ENCODE measurements around the gene PRDM13.
A peak's percentile ranks its signal among the peaks of the same experiment; 100 is the strongest.
"Not testable (repeated sequence)": the region's sequence is repeated elsewhere in the genome, so short reads cannot be mapped to it uniquely, and the experiment has no call there.

Gene PRDM13

GRCh38 chr6:99606656-99607415 is at the start of gene PRDM13:
PRDM13 (plus strand) TSS chr6:99606833; CDS start chr6:99607035, 202 bp downstream.
- DNase-seq (ENCODE audit: low spot score): no peak

GRCh38 chr6:99559057-99559456 is 47.6 kb upstream of the PRDM13 start:
- DNase-seq (ENCODE audit: low spot score): no peak

DNA sequence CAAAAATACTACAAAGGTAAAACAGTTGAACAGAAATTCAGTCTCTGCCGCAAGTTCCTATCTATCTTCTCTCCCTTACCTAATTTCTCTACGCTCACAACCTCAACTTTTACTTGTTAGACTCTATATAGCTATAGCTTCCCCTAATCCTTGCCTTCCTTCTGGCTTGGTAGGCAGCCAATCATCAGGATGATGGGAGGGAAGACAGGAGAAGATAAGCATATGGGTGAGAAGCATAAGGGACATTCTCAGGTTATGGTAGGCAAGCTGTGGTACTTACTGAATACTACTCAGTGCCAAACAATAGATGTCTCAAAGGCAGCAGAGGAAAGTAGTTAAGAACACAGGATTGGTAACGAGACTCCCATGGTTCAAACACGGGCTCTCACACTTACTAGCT is 46.0 kb upstream of the PRDM13 start:
- DNase-seq (ENCODE audit: low spot score): no peak

GRCh38 chr6:99563056-99563723 is 43.4 kb upstream of the PRDM13 start:
- DNase-seq (ENCODE audit: low spot score): no peak

DNA sequence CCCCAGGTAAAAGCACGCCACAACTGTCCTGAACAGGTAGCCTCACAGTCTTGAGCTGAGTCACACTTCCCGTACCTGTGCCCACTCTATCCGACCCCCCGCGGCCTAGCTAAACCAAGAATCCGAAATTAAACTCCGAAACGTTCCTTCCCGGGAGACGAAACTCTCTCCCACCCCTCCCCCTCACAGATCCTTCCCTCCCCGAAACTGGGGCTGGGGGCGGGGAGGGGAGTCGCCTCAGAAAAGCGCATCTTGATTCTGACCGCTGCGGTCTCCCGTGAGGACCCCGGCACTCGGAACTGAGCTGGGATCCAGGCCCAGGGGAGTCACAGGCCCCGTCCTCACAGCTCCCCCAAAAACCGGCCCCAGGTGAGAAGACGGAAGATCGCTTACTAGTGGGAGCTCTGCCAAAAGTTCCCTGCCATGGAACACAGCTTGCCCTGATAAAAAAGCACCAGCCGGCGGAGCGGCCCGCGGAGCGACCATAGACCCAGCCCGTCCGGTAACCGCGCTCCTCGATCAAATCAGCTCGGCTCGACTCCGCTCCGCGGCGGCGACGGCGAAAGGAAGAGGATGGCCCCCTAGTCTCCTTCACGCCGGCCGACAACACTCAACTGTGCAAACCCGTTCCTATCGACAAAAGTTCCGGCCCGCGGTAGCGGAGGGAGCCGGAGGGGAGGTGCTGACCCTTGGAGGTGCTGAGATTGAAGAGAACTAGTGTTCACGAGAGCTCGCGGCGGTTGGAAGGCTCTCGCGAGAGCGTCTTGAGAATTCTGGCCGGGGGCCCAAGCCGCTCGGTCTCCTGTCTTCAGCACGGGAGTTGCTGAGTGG is 38.3 kb upstream of the PRDM13 start, which contains the start of gene CCNC:
Gene CCNC (minus strand): TSS at position 558 of the 831 bp plus-strand sequence. CDS start 133 bp downstream, at position 425.
- peak; percentile 68 for DNase-seq (ENCODE audit: low spot score)

- DNase-seq (ENCODE audit: low spot score): no peak
These were observed 32.5 kb upstream of the PRDM13 start for GRCh38 chr6:99573980-99574617.

- no peak for DNase-seq (ENCODE audit: low spot score)
These were observed 30.9 kb upstream of the PRDM13 start for GRCh38 chr6:99575544-99576227.

GRCh38 chr6:99579781-99580180 is 26.9 kb upstream of the PRDM13 start:
- DNase-seq (ENCODE audit: low spot score): no peak

DNA sequence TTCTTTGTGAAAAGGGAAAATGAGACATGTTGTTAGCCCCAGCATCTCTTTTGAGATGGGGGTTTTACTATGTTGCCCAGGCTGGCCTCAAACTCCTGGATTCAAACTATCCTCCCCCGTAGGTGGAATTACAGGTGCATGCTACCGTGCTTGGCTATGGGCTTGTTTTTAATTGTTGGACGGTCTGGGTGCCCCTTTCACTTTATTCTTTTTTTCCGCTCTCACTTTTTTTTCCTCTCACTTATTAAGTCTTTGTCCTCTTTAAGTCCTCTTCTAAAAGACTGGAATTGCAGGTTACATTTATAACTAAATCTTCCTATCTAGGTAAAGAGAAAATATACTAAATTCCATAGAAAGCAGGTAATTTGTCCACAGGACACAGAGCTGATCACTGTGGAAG is 18.8 kb upstream of the PRDM13 start:
- no peak for DNase-seq (ENCODE audit: low spot score)

GRCh38 chr6:99588618-99589289 is 17.9 kb upstream of the PRDM13 start:
- no peak for DNase-seq (ENCODE audit: low spot score)

DNA sequence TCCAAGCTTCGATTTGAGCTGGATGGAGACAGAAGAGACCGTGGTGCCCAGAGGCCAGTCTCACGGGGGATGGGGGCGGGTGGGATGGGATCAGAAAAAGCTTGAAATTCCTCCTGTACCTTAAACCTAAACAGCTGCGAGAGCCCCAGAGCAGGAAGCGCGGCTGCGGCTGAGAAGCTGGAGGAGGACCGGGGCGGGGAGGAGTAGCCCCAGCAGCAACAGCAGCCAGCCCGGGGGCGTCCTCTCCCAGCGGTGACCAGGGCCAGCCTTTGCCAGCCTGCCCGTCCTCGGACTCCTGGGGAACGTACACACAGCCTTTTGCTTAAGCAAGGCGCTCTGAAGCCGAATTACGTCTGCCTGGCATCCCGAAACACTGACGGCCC is 17.4 kb upstream of the PRDM13 start:
- no peak for DNase-seq (ENCODE audit: low spot score)

DNA sequence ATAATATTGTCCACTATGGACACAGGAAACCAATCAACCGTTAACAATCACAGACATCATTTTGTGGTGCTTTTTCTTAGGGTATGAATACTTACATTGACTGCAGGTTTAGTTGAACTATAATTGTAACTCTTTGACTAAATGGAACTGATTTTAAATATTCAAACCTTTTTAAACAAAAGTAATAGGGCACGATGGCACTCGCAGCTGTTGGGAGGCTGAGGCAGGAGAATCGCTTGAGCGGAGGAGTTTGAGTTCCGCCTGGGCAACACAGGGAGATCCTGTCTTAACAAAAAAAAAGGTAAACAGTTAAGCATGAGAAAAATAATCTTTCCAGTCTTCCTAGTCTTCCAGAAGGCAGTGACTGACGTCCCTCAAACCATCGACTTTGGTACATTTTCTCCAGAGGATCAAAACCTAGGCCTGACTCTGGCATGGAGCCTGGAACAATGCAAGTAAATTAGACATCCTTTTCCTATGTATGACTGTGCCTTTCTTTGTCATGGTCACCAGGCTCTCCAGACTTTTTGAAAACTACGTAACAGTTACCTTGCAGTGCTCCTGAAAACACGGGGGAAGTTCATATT is 16.6 kb upstream of the PRDM13 start:
- DNase-seq (ENCODE audit: low spot score): no peak

DNA sequence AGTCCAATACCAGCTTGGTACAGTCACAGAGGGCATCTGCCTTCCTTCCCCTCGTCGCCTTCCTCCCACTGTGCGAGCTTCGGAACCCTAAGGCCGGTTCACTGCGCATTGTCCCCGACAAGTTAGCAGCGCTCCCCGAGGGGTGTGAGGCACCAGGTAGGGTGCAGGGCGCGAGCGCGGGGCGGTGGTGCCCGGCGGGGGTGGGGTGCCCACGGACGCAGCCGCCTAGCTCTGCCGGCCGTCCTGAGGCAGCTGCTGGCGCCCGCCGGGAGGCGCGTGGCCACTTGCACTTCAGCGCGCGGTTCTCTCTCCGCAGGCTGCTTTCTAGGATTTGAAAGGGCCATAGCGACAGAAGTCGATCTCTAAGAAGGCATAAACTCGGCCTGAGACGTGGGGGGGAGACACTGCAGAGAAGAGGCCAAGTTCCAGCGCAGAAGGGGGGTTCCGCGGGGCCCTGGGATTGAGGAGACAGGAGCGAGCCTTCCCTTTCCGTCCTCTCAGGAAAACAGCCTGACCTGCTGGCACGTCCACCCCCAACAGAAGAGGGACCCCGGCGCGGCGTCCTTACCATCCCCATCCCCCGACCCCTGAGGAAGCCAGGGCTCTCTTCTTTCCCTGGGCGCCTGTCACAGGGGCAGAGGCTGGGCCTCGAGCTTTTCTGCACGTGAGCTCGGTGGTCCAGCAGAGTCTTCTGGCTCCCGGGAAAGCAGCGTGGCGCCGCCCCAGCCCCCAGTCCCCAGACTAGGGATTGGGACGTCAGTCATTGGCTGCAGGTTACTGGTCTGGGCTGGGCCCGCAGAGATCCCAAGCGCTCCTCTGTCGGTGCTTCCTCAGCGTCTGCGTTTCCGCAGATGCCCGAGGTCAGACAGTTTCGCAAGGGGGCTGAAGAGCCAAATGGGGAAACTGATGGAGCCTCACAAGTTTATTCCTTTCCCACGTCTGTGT is 15.6 kb upstream of the PRDM13 start:
- no peak for DNase-seq (ENCODE audit: low spot score)

GRCh38 chr6:99591673-99592364 is 14.8 kb upstream of the PRDM13 start:
- no peak for DNase-seq (ENCODE audit: low spot score)

- no peak for DNase-seq (ENCODE audit: low spot score)
These were observed 13.7 kb upstream of the PRDM13 start for GRCh38 chr6:99592900-99593299.

DNA sequence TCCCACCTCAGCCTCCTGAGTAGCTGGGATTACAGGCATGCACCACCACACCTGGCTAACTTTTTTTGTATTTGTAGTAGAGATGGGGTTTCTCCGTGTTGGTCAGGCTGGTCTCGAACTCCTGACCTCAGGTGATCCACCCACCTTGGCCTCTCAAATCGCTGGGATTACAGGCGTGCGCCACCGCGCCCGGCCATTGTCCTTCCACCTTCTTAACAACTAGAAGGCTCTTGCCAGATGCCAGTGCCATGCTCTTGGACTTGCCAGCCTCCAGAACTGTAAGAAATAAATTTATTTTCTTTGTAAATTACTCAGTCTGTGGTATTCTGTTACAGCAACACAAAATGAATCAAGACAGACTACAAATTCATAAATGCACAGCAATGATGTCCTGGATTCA is 11.9 kb upstream of the PRDM13 start:
- not testable (repeated sequence) for DNase-seq (ENCODE audit: low spot score)

GRCh38 chr6:99602520-99603420 is 3.9 kb upstream of the PRDM13 start:
- DNase-seq (ENCODE audit: low spot score): no peak

Data from hematopoietic multipotent progenitor cell treated with erythropoietin and hydrocortisone succinate and interleukin-3 and kit ligand, for 15 days (in vitro differentiated cells).